Activated CD8-positive, alpha-beta memory T cell treated with anti-CD3 and anti-CD28 coated beads for 36 hours (primary cell): Measurements from ENCODE around the gene ARIH1. TPM values are rescaled to one million over a fixed set of nuclear protein-coding genes. Genes with fewer than 3 reads are reported as not detected.

Source experiments
- CTCF ChIA-PET: fragments of 350-600 bp; sonication (Branson Sonifier 250); formaldehyde crosslinking; loops from one replicate; lab custom pipeline; 2021; ENCODE audit warnings: antibody characterized with exemption; lab: Charles Lee
- POLR2A ChIA-PET: fragments of 350-600 bp; sonication (Branson Sonifier 250); formaldehyde crosslinking; loops from one replicate; lab custom pipeline; 2021; ENCODE audit warnings: antibody characterized with exemption; lab: Charles Lee
- total RNA-seq, 2 experiments: library from RNA; stranded (reverse); gene quantifications; one replicate each; pipeline ENCODE4 v1.2.3, GENCODE V29; 2021

ARIH1 gene
- total RNA-seq, 2 experiments from 2014 or later = 146 to 155 TPM

DNA sequence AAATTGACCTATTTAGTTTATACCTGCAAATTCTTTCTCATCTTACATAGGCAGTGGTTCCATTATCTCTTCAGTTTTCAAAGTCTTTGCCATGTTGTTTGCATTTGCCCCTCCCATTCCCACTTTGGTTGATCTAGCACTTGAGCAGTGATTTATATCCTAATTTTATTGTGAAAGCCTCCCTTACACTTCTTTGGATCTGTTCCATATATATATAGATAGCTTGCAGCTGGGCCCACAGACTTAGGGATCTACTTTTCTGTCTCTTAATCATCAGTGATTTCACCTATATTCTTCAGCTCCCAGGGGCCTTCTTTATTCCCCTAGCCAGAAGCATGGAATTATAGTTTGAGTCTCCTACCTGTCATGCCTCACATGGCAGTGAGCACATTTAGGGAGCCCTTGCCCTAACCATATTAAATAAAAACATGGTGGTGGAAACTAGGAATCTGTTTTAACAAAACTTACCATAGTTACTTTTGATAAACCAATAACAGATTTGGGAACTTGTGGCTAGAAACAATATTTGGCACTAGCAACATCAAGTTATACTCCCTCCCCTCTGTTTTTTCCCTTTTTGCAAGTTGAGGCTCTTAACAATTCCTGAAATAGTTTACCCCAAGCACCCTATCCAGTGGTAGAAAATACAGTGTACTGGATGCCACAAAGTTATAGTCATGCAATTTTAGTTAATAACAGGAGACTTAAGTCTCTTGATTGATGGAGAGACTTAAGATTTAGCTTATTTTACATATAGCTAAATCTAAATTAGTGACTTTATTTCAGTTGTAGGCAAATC is 41.7 kb downstream of the ARIH1 start:
- ChIA-PET POLR2A (no interaction called here), CTCF (interaction anchor here (0.6 to 1.1 kb wide), 2 partner anchors 96 to 203 kb away, joined by 3 read pairs; no protein-coding TSS in a partner anchor)

DNA sequence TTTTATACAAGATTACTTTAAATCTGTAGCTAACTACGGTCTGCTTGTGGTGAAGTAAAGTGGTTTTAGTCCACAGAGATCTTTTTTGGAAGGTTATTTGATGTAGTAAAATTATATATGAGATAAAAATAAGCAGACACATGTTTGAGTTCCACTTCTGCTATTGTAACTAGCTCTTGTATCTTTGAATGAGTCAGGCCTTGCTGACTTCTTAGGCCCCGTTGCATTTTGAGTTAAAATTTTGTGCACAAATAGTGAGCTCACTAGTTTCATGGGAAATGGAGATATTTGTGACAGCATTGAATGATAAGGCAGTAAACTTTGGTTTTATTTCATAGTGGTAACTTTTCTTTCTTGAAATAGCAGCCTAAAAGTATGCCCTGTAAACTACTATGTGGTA is 42.6 kb downstream of the ARIH1 start:
- CTCF ChIA-PET = interaction anchor here (1.1 kb wide), 1 partner anchor 204 kb away, joined by 3 read pairs; no protein-coding TSS in a partner anchor
- POLR2A ChIA-PET = no interaction called here

DNA sequence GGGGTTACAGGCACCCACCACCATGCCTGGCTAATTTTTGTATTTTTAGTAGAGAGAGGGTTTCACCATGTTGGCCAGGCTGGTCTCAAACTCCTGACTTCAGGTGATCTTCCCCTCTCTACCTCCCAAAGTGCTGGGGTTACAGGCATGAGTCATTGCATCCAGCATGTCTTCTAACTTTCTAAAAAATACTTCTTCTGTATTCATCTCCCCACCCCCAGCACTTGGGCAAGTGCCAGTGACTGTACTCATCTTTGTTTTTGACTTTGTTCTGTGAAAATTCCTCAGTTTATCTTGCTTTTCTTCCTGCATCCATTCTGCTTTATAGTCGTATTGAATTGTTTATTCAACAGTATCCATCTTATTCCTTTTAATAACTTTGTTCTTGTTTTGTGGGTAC is 47.6 kb downstream of the ARIH1 start:
- ChIA-PET POLR2A (no interaction called here), CTCF (no interaction called here)

DNA sequence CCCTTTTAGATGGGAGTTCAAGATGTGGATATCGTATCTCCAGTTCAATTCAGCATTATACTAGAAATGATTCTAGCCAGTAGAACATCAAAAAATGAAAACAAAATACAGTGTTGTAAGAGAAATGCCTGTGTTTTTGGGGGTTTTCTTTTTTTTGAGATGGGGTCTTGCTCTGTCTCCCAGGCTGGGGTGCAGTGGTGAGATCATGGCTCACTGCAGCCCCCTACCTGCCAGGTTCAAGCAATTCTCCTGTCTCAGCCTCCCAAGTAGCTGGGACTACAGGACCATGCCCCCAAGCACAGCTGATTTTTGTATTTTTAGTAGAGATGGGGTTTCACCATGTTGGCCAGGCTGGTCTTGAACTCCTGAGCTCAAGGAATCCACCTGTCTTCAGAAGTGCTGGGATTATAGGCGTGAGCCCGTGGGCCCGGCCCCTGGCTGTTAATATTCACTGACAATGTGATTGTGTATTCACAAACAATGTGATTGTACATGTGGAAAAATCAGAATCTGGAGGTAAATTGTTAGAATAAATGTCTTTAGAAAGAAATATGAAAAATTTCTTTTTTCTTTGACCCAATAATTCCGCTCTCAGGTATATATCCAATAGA is 59.0 kb downstream of the ARIH1 start:
- POLR2A ChIA-PET = interaction anchor here (1.1 kb wide), 1 partner anchor 50 kb away, joined by 3 read pairs; no protein-coding TSS in a partner anchor
- CTCF ChIA-PET = interaction anchor here (0.8 to 1.0 kb wide), 2 partner anchors 122 to 158 kb away, joined by 3 read pairs; partner anchors contain the start of gene HEXA

DNA sequence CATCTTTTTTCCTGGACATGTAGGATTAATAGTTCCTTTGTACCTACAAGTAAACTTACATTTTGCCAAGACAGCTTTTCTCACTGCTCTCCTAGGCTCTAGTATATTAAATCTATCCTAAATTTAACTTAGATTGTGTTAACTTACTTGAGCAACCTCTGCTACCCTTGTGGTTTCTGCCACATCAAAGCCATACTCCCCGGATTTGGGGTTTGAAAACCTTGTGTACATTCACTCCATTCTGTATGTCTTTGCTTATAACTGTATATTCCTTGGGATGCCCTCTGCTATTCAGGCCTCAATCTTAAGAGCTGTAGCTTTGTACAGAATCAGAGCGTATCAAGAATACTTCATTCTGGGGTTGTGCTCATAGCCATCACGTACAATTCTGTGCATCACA is 60.4 kb downstream of the ARIH1 start:
- ChIA-PET CTCF (no interaction called here), POLR2A (no interaction called here)

DNA sequence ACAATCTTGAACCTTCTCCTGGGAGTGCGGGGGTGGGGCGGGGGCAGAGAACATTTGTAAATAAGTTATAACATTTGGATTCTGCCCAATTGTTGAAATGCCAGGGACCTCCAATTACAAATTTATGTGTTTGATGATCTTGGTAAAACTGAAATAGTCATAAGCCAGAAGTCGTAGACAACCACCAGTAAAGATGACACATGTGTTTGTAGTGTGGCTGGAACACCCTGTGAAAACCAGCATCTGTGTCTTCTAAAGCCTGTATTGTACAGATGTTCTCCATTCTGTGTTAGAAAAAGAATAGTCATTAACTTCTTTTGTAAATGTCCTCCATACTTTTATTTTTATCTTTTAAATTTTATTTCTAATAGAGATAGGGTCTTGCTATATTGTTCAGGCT is 61.8 kb downstream of the ARIH1 start:
- POLR2A ChIA-PET = no interaction called here
- CTCF ChIA-PET = no interaction called here

DNA sequence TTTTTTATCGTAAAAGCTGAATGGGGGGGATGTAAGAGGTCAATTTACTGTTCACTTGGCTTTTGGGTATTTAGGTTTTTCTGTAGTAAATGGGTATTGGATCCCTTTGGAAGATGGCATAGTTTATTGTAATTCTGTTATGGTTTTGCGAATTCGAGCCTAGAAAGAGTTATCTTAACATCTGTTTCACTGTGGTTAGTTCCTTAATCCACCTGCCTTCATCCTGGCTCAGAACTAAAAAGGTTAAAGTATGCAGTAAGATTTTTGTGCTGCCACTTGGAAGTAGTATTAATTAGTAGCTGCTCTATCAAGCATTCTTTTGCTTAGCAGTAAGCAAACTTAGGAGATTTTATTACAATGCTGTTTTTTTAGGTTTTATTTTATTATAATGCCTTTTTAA is 62.4 kb downstream of the ARIH1 start:
- CTCF ChIA-PET = interaction anchor here (0.5 kb wide), 1 partner anchor 136 kb away, joined by 4 read pairs; no protein-coding TSS in a partner anchor
- POLR2A ChIA-PET = no interaction called here

DNA sequence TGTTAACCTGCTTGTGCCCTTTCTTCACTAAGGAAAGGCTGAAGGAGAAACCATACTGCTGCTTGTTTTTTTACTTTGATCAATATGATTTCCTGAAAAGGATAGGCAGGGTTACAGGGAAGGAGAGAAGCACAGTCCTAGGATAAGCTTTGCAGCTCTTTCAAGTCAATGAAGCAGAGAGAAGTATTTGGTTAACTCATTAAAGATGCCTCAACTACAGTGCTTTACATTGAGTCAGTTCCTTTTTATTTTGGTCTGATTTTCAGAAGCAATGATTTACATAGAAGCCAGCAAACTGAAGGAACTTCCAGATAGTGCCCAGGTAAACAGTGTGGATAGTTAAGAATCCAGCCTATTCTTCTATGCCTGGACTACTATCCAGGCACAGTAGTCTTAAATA is 64.8 kb downstream of the ARIH1 start:
- CTCF ChIA-PET = no interaction called here

DNA sequence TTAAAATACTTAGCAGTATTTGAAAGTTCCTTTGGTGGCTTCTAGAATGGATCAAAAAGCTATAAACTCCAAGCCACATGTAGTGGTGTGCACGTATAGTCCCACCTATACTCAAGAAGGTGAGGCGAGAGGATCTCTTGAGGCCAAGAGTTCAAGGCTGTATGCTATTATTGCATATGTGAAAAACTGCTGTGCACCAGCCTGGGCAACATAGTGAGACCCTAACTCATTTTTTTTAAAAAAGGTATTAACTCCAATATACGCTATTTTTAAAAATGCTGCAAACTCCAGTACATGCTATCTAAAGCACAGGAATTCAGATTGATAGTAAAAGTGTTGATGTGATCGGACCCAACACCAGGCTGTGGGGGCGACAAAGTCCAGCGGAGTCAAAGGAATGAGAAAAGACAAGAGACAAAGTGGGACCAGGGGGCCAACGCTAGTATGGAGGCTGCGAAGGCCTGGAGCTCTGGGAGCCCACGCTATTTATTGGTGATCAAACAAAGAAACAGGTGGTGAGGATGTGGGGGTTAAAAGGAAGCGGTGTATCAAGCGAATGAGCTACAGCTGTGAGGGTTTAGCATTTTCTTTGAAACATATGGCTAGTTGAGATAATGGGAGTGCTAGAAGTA is 66.6 kb downstream of the ARIH1 start:
- CTCF ChIA-PET = no interaction called here
- POLR2A ChIA-PET = interaction anchor here (0.6 kb wide), 1 partner anchor 68 kb away, joined by 5 read pairs; no protein-coding TSS in a partner anchor

More for the DNA sequence above, 64.8 kb downstream of the ARIH1 start:
- POLR2A ChIA-PET = no interaction called here

DNA sequence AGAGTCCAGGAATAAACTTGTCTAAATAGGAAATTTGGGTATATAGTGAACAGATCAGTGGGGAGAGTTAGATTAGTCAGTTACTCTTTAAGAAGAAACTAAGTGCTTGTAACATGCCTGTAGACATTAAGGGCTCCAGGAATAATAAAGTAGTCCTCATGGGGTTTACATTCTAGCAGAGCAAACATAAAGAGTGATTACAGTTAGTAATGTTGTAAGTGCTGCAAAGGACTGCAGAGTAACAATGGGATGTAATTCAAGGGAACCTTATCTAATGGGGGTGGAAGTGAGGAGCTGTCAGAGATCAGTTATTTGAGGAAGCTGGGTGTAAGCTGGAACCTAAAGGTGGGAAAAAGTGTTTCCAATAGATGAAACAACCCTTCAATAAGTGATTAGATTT is 67.5 kb downstream of the ARIH1 start:
- CTCF ChIA-PET = no interaction called here
- POLR2A ChIA-PET = no interaction called here

DNA sequence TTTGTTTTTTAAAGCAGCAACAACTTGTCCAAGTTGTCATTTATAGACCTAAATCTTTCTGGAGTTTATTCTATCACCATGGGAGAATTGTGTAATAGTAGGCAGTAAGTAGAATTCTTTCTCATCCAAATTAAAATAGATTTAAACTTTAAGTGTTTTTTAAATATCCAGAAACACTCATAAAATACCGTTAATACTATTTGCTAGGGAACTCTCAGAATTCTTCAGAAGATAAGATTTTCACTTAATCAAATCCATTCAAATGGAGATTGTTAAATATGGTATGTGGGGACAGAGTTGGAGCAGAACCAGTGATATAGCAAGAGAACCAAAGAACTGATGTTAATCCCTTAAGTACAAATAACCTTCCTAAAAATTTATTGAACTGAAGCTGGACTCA is 71.0 kb downstream of the ARIH1 start:
- POLR2A ChIA-PET = no interaction called here
- CTCF ChIA-PET = no interaction called here

DNA sequence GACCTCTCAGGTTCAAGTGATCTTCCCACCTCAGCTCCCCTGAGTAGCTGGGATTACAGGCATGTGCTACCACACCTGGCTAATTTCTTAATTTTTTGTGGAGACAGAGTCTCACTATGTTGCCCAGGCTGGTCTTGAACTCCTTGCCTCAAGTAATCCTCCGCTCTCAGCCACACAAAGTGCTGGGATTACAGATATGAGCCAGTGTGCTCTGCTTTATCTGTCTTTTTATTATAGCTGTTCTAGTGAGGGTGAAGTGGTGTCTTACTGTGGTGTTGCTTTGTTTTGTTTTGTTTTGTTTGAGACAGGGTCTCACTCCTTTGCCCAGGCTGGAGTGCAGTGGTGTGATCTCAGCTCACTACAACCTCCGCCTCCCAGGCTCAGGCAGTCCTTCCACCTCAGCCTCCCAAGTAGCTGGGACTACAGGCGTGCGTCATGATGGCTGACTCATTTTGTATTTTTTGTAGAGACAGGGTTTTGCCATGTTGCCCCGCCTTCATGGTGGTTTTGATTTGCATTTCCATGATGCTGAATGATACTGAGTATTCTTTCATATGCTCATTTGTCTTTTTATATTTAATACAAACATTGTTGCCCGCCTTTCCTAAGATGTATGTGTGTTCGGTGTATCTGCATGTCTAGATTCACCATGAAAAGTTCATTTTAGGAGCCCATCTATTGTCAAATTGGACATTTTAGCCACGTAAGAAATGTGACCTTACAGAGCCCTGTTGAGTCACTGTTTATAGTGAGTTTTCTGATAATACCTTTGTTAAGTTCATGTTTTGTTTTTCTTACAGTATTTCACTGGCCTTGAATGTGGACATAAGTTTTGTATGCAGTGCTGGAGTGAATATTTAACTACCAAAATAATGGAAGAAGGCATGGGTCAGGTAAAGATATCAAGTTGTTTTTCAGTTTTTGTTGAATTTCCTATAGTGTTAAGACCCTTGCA is 80.6 kb downstream of the ARIH1 start:
- ChIA-PET POLR2A (interaction anchor here (1.1 kb wide), 1 partner anchor 11 kb away, joined by 4 read pairs; no protein-coding TSS in a partner anchor), CTCF (no interaction called here)

DNA sequence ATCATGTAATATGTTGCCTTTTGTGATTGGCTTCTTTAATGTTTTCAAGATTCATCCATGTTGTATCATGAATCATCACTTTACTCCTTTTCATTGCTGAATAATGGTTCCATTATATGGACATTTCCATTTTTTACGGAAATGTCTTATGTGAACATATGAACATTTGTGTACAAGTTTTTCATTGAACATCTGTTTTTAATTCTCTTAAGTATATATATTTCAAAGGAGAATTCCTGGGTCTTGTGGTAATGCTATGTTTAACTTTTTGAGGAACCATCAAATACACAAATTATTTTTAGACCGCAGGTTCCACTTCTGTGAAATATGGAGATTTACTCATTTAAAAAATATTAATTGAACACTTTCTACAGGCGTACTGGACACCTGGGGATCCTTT is 85.7 kb downstream of the ARIH1 start:
- POLR2A ChIA-PET = no interaction called here
- CTCF ChIA-PET = no interaction called here

DNA sequence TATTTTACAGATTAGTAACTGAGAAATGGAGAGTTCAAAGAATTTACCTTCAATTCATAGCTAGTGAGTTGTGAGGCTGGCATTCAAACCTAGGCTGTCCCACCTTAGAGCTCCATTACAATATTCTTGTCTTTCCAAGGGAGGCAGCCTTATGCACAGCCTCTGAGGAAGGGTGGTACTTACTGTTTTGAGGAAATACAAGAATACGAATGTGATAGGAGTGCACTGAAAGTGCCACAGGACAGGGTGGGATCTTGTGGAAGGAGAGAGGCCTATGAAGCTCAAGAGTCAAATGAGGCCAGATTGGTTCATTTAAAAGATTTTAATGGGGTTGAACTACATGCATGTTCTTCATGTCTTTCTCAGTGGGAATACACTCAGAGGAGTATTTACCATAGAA is 86.3 kb downstream of the ARIH1 start:
- CTCF ChIA-PET = no interaction called here
- POLR2A ChIA-PET = no interaction called here

DNA sequence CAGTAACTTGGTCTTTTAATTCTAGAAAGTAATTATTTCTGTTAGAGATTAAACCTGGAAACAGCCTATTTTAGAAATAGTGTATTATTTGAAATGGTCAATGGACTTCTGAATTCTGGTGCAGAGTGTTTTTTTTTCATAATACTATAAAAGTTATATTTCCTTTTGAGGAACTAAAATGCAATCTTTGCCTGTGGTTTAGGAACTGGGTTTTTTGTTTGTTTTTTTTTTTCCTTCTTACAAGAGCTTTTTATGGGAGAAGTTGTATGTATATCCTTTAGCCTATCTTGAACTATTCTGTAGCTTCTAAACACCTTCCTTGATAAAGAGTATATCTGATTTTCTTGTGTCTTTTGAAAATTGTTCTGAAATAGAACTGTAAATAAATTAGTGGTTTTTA is 88.3 kb downstream of the ARIH1 start:
- POLR2A ChIA-PET = no interaction called here
- CTCF ChIA-PET = no interaction called here

DNA sequence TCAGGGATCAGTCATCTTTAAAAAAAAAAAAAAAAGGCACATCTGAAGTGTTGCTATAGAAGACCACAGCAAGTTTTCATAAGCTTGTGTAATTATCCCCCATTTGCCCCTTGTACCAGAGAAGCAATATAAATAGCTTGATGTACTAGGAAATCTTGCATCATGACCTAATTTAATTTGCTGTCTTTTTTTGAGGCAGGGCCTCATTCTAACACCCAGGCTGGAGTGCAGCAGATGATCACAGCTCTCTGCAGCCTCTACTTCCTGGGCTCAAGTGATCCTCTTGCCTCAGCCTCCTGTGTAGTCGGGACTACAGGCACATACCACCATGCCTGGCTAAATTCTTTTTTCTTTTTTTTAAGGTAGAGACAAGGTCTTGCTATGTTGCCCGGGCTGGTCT is 88.7 kb downstream of the ARIH1 start:
- CTCF ChIA-PET = no interaction called here

DNA sequence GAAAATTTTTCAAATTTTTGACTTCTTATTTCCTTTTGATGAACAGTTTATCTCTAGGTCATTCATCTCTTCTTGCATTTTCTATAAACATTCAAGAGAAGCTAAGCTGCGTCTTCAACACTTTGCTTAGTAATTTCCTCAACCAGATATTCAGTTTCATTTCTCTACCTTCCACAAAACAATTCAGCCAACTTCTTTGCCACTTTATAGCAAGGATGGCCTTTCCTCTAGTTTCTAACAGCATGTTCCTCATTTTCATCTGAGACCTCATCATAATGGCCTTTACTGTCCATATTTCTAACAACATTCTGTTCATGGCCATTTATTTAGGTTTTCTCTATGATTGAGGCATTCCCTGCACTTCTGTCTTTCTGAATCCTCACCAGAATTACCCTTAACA is 90.0 kb downstream of the ARIH1 start:
- ChIA-PET CTCF (interaction anchor here (0.6 kb wide), 1 partner anchor 153 kb away, joined by 3 read pairs; no protein-coding TSS in a partner anchor), POLR2A (no interaction called here)

More for the DNA sequence above, 88.7 kb downstream of the ARIH1 start:
- POLR2A ChIA-PET = no interaction called here

DNA sequence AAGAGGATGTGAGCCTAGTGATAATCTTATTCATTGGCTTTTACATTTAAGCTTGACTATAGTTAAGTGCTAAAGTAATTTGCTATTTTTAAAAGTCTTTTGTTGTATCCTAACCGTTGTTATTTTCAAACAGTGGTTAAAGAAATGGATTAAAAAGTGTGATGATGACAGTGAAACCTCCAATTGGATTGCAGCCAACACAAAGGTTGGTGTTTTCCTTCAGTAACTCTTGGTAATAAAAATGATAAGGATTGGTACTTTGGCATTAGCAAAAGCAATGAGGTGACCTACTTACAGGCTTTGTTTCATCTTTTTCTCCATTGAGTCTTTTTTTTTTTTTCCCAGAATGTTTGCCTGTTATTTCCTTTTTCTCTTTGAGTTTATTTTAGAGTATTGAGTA is 92.8 kb downstream of the ARIH1 start:
- CTCF ChIA-PET = interaction anchor here (0.7 kb wide), 1 partner anchor 84 kb away, joined by 3 read pairs; no protein-coding TSS in a partner anchor
- POLR2A ChIA-PET = no interaction called here

DNA sequence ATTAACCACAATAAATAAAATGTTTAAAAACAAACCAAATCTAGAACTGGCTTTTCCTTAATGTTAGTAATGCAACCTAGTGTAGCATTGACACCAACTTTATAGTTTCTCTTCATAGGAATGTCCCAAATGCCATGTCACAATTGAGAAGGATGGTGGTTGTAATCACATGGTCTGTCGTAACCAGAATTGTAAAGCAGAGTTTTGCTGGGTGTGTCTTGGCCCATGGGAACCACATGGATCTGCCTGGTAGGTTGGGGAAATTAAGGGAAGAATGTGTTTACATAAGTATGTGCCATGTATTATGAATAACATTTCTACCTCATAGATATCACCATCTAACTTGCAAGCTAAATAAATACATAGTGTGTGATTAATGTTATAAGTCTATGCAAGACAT is 95.9 kb downstream of the ARIH1 start:
- ChIA-PET CTCF (no interaction called here), POLR2A (no interaction called here)
